Measurements from ENCODE around the gene KCNE2. TPM values are rescaled to one million over a fixed set of nuclear protein-coding genes. Genes with fewer than 3 reads are reported as not detected.

The KCNE2 gene
- total and polyA plus RNA-seq, 2 of the 8 experiments (the other 6 are each of a cell fraction or from before 2014, with no cell fraction given): 0.09 to 0.37 TPM

GRCh38 chr21:34362670-34363069 is 1.1 kb upstream of the KCNE2 start:
- no peak for TF ChIP-seq JUND (IDR thresholded peaks at IDR 0.05; ENCODE audit: low read length)
- no peak for TF ChIP-seq ASH2L (IDR thresholded peaks at IDR 0.05; ENCODE audit: low read length)
- TF ChIP-seq, protein P1, sequence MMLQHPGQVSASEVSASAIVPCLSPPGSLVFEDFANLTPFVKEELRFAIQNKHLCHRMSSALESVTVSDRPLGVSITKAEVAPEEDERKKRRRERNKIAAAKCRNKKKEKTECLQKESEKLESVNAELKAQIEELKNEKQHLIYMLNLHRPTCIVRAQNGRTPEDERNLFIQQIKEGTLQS (IDR thresholded peaks at IDR 0.05; ENCODE audit: insufficient read depth, low read depth, low read length): no peak
- no peak for TF ChIP-seq SUZ12 (IDR thresholded peaks at IDR 0.05; ENCODE audit: low read length)
- no peak for TF ChIP-seq CBX5 (IDR thresholded peaks at IDR 0.05; ENCODE audit: low read depth, low read length)
- TF ChIP-seq BRCA1 (IDR thresholded peaks at IDR 0.05; ENCODE audit: low read depth, low read length): no peak
- TF ChIP-seq PHF8 (conservative IDR thresholded peaks at IDR 0.05; ENCODE audit: low read depth, low read length): no peak
- TF ChIP-seq BCL11A (IDR thresholded peaks at IDR 0.05; ENCODE audit: low read depth in 2 of 2, low read length in 2 of 2): no peak
- TF ChIP-seq FOSL1 (IDR thresholded peaks at IDR 0.05; ENCODE audit: insufficient read depth, low read depth, low read length): no peak
- no peak for TF ChIP-seq RFX5 (IDR thresholded peaks at IDR 0.05; ENCODE audit: borderline replicate concordance, low read depth, low read length)
- TF ChIP-seq ATF2 (IDR thresholded peaks at IDR 0.05; ENCODE audit: low read length): no peak
- Histone ChIP-seq H2AFZ (ENCODE audit: low read length) (no peak overlapping the region), H3K27me3 (replicated peaks in 1 of 4; ENCODE audit: control insufficient read depth in 3 of 4, extremely low read depth in 1 of 4, insufficient read depth in 3 of 4, low read length in 3 of 4) (no peaks in the 10 kb centered on the region), H4K91ac (replicated peaks; ENCODE audit: insufficient read length, low read length) (no peak overlapping the region), H3K23me2 (ENCODE audit: low read depth, low read length) (no peaks in the 10 kb centered on the region), H3K4me3 (ENCODE audit: extremely low read depth in 1 of 4, insufficient read depth in 2 of 4, low read depth in 3 of 4, low read length in 4 of 4) (no peak overlapping the region), H4K20me1 (replicated peaks in 1 of 2; ENCODE audit: control insufficient read depth in 1 of 2, insufficient read depth in 2 of 2, low read length in 2 of 2) (no peaks in the 10 kb centered on the region), H3K4me1 (replicated peaks in 1 of 4; ENCODE audit: control insufficient read depth in 3 of 4, insufficient read depth in 4 of 4, low read length in 3 of 4) (peaks cover 0 to under 1% (median 0%) of the 10 kb centered on the region in 4 experiments; a peak in 2 of 7 replicates), H3K56ac (replicated peaks; ENCODE audit: insufficient read length, low read depth, low read length) (no peak overlapping the region), H2BK5ac (ENCODE audit: low read depth, low read length) (no peak overlapping the region), H4K5ac (ENCODE audit: insufficient read length, low read depth, low read length) (no peak overlapping the region), H3K79me2 (ENCODE audit: control insufficient read depth in 1 of 2, insufficient read depth in 2 of 2, low read length in 2 of 2) (no peaks in the 10 kb centered on the region), H3K36me3 (ENCODE audit: control insufficient read depth in 2 of 4, insufficient read depth in 4 of 4, low read length in 3 of 4) (no peaks in the 10 kb centered on the region), H3K18ac (ENCODE audit: extremely low read depth, low read length) (no peak overlapping the region), H3K14ac (ENCODE audit: insufficient read length) (no peak overlapping the region), H3K4ac (replicated peaks; ENCODE audit: insufficient read length, low read depth, low read length) (no peak overlapping the region), H3K9ac (replicated peaks in 1 of 4; ENCODE audit: extremely low read depth in 1 of 4, low read depth in 3 of 4, low read length in 3 of 4) (no peak overlapping the region), H3K23ac (ENCODE audit: insufficient read length) (no peak overlapping the region), H2BK15ac (ENCODE audit: low read length) (no peak overlapping the region), H2BK12ac (ENCODE audit: low read depth, low read length) (no peak overlapping the region), H3K79me1 (ENCODE audit: low read depth, low read length) (no peaks in the 10 kb centered on the region), H3K9me3 (ENCODE audit: insufficient read depth in 2 of 2, low read depth in 1 of 2, low read length in 1 of 2) (no peaks in the 10 kb centered on the region), H3K27ac (ENCODE audit: low read depth, low read length) (no peak overlapping the region), H4K8ac (ENCODE audit: extremely low read depth, insufficient read depth, low read length) (no peak overlapping the region), H2BK120ac (replicated peaks; ENCODE audit: low read depth, low read length) (no peak overlapping the region), H3K4me2 (ENCODE audit: insufficient read depth in 1 of 2, low read depth in 2 of 2, low read length in 2 of 2) (no peak overlapping the region), H2BK20ac (ENCODE audit: low read length) (no peak overlapping the region), H2AK5ac (ENCODE audit: low read depth, low read length) (no peak overlapping the region)
- no peak for FAIRE-seq
- DNase-seq (ENCODE audit: low read depth in 1 of 2, low spot score in 2 of 2): peak in 1 of 2 experiments; percentile 10
- WGBS, 2 experiments (ENCODE audit: extremely low coverage in 1 of 2, insufficient coverage in 1 of 2, insufficient read length in 1 of 2, insufficient replicate concordance in 2 of 2, low coverage in 1 of 2, low lambda C conversion rate in 2 of 2, missing lambda C conversion rate in 1 of 2): 96% methylated on average over 3 of the region's 3 CpGs; no CpG with 5 or more reads in 1 of the 2 experiments
- ChIA-PET CTCF (ENCODE audit: partially characterized antibody) (interaction anchor here (0.5 to 1.9 kb wide), 28 partner anchors 8 to 1435 kb away, joined by 3 to 7 read pairs (median 4); partner anchors contain the start of gene KCNE1), POLR2A (ENCODE audit: partially characterized antibody) (no interaction called here)

All from H1 (cell line).